Measurements from ENCODE around the gene IQCC. TPM values are rescaled to one million over a fixed set of nuclear protein-coding genes. Genes with fewer than 3 reads are reported as not detected.

The IQCC gene
- total RNA-seq: 1.2 and 1.7 TPM in 2 replicates

DNA sequence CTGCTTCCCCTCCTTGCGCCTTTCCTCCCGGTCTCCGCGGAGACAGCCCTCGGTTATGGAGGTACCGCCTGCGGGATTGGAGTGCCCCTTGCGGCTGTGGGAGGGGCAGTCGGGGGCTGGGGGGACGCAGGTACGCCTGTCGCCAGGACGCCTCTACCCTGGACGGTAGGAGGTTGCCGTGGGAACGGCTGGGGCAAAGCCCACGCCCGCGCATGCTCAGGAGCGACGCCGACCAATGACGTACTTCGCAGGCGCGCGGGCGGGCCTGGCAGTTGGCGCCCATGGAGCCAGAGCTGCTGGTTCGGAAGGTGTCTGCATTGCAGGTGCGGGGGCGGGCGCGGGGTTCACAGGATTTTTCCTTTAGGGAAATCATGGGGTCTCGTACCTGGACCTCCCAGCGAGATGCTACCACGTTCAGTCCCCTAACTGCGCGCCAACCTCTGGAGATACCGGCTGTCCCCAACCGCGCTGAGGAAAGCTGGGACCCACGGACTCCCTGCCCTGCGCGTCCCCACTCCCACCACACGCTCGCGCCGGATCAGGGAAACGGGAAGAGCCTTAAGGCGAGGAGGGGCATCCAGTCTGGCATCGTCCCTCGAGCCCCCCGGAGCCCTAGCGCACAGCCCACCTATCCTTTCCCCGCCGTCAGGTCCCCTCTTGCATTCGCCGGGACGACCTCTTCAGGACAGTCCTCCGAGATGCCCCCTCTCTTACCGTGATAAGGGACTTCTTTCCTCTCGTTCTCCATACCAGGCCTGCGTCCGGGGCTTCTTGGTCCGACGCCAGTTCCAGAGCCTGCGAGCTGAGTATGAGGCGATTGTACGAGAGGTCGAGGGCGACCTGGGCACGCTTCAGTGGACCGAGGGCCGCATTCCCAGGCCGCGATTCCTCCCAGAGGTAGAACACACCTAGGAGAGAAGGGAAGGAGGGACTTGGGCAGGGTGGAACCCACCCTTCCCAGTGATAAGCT is at the start of gene IQCC:
Gene IQCC (plus strand): TSS at position 271 of the 970 bp plus-strand sequence. CDS start 11 bp downstream, at position 282.

DNA sequence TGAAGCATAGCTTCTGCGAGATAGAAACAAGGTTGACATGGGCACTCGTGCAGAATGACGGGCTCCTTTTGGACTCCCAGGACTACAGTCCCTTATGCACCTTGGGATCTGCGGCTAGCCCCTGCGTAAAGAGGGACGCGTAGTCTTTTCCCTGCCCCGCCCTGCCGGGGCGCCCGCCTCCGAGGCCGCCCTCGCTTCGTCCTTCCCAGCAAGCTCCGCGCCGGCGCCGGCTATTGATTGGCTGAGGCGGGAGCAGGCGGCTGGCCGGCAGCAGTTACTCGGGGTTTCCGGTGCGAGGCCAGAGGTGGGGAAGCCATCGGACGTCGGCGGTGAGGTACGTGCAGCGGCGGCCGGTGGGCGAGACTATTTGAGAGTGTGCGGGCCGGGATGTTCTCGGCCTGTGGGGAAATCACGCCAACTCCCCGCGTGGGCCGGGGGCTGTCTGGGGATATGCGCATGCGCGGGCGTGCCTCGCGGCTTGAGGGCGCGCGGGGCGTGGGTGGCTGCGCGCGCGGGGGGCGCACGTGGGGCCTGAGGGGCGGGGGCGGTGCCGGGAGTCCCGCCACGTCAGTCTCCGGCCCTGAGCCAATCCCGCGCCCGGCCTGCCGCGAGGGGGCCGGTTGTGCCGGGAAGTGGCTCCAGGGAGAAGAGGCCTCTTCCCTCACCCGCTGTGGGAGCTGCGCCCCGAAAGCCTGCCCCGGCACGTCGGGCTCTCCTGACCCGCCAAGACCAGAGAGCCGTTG is 25.9 kb upstream of the IQCC start, which contains the start of gene TXLNA:
Gene TXLNA (plus strand): TSS at position 233 of the 743 bp plus-strand sequence. CDS start 671 bp downstream, outside the sequence.

DNA sequence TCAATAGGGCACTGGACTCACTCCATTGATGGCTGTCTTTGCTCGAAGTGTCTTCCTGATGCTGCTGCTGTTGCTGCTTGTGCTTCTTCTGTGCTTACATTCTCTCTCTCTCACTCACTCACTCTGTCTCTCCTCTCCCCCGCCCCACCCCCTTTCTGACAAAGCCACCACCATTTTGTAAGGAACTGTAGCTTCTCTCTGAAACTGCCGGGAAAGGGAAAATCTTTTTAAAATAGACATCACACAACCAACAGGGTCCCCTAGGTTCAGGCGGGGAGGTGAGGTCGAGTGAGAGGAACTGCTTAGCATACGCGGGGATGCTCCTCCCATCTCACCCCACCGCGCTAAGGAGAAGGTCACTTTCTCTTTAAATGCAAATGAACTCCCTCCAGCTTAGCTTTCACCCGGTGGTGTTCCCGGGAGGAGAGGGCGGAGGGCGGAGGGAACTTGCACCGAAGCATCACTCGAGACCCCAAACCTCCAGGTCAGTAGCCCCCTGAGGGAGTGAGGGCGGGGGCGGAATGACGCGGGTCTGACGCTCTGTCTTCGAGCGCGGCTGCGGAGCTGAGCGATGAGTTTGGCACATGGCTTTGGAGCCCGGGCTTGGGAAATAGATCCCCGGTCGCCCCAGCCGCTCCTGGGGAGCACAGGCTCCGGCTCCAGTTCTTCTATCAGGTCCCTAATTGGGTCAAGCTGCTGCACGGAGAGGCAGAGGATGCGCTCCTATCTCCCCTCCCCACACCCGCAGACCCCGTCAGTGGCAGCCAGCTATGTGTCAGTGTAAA is 5.1 kb upstream of the IQCC start, which contains the start of gene CCDC28B:
Gene CCDC28B (plus strand): TSS at position 370 of the 785 bp plus-strand sequence. CDS start 1,341 bp downstream, outside the sequence.

DNA sequence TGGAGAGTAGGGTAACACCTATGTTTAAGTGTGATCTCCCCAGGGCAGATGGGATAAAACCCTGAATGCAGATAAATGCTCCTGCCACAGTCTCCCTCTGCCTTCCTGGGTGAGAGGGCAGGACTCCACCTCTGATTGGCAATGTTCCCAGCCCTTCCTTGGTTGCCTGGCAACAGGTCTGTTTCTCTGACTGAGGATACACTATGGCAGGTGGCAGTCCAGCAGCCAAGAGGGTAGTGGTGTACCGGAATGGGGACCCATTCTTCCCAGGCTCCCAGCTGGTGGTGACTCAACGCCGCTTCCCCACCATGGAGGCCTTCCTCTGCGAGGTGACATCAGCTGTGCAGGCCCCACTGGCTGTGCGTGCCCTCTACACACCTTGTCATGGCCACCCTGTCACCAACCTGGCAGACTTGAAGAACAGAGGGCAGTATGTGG is 3.4 kb downstream of the IQCC start, which contains the start of gene DCDC2B:
Gene DCDC2B (plus strand): TSS at position 199 of the 438 bp plus-strand sequence. CDS start 5 bp downstream, at position 204.

DNA sequence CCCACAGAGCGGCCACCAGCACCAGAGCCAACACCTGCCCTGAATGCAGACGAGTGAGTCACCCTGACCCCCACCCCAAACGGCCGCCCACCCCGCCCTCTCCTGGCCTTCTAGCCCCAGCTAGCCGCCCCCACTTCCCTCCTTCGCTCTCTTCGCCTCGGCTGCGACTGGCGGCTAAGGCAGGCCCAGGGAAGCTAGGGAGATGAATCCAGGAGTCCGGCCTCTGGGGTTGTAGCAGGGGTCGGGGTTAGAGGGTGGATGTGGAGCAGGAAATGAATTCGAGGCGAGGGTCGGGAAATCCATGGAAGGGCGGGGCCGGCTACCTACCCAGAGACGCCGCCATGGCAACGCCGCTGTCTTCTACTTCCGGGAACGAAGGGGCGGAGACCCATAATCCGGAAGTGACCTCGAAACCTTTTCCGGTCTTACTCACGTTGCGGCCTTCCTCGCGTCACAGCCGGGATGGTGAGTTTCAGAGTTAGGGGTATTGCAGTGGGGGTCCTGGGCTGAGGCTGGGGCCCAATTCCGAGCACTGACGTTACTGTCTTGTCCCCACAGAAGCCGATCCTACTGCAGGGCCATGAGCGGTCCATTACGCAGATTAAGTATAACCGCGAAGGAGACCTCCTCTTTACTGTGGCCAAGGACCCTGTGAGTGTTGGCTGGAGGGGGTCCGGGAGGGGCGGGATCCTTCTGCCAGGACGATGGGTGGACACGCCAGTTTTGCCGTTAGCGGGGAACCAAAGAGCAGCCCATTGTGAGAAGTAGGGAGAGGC is 16.7 kb downstream of the IQCC start, which contains the start of the genes EIF3I and TMEM234:
Gene EIF3I (plus strand): TSS at position 428 of the 776 bp plus-strand sequence. CDS start 35 bp downstream, at position 463.
Gene TMEM234 (minus strand): TSS at position 374 of the 776 bp plus-strand sequence. CDS start 31 bp downstream, at position 343.

DNA sequence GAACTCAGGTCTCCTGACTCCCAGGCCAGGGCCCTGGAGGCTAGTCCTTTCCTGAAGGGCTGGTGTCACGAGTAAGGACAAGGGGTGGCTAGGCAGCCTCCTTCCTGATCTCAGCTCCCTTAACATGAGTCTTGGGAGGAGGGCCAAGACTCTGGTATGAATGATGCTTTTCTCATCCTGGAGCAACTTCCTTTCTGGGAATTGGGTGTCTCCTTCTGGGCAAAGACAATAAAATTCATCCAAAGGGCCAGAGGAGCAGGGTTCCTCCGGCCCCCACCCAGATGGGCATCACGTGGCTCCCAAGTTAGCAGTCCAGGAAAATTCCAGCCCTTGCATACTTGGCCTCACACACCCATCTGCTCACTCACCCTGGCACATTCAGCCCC is 41.4 kb downstream of the IQCC start, which contains the start of gene FAM167B:
Gene FAM167B (plus strand): TSS at position 335 of the 386 bp plus-strand sequence. CDS start 200 bp downstream, outside the sequence.

DNA sequence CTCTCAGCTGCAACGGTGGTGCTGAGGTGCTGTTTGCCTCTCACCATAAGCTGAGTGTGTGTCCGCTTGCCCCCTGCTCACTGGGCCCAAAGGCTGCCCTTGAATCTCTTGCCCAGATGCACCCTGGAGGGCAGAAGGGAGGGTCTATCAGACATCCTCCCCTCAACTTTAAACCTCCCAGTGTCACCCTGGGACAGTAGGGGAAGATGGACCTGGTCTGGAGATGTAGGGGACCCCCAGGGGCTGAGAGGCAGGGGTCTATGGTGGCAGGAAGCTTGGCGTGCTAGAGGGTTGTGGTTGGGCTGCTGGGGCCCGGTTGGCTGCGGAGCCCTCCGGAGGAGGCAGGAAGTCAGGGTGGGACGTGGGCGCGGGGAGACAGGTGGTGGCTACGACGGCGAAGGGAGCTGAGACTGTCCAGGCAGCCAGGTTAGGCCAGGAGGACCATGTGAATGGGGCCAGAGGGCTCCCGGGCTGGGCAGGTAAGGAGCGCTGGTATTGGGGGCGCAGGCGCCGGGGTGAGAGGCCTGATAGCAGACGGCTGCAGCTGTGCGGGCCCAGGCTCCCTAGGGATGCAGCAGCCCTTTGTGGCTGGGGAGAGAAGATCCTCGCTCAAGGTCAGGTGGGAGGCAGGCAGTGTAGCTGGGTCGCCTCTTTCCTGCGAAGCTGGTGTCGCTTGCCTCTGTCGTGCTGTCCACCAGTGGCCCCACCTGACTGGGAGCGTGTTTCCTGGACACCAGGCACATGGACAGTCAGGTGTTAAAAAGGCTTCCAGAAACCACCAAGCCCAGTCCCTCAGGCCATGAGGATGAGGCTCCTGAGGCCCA is 45.6 kb downstream of the IQCC start, which contains the start of gene LCK:
Gene LCK (plus strand): TSS at position 373 of the 824 bp plus-strand sequence. CDS start 23,065 bp downstream, outside the sequence.

Other genes starting within 250 kb of the IQCC start
- gene KHDRBS1, start 191.8 kb upstream of the IQCC start, total RNA-seq: 62.9 and 71.6 TPM in 2 replicates
- 7.3 and 8.3 TPM in 2 replicates for gene TMEM39B, start 132.7 kb upstream of the IQCC start, total RNA-seq
- 70.7 and 73.0 TPM in 2 replicates for gene KPNA6, start 97.6 kb upstream of the IQCC start, total RNA-seq
- 126 and 129 TPM in 2 replicates for gene TXLNA, start 26.0 kb upstream of the IQCC start, total RNA-seq
- 6.8 and 8.4 TPM in 2 replicates for gene CCDC28B, start 5.1 kb upstream of the IQCC start, total RNA-seq
- gene DCDC2B, start 3.4 kb downstream of the IQCC start, total RNA-seq: not detected in 2 replicates
- 19.5 and 23.3 TPM in 2 replicates for gene TMEM234, start 16.7 kb downstream of the IQCC start, total RNA-seq
- gene EIF3I, start 16.7 kb downstream of the IQCC start, total RNA-seq: 261 and 313 TPM in 2 replicates
- 1.8 and 3.0 TPM in 2 replicates for gene FAM167B, start 41.6 kb downstream of the IQCC start, total RNA-seq
- not detected in 2 replicates for gene LCK, start 45.6 kb downstream of the IQCC start, total RNA-seq
- gene HDAC1, start 86.4 kb downstream of the IQCC start, total RNA-seq: 62.3 and 64.8 TPM in 2 replicates
- gene MARCKSL1, start 130.6 kb downstream of the IQCC start, total RNA-seq: 10.1 and 10.2 TPM in 2 replicates
- gene FAM229A, start 156.8 kb downstream of the IQCC start, total RNA-seq: 1.1 and 1.8 TPM in 2 replicates
- gene TSSK3, start 156.9 kb downstream of the IQCC start, total RNA-seq: 0.54 and 1.7 TPM in 2 replicates
- gene BSDC1, start 188.8 kb downstream of the IQCC start, total RNA-seq: 53.4 and 55.7 TPM in 2 replicates

Data from articular chondrocyte of knee joint (primary cell).